HG03045 (cell line): ENCODE data around the gene CKB.

Experiments used
- ATAC-seq: cut with Tn5 transposase; IDR thresholded peaks from one replicate; pipeline ENCODE4 v1.9.1; 2021; ENCODE audit warnings: mild to moderate bottlenecking, moderate library complexity; ENCODE audit not compliant: unreplicated experiment

CKB gene

DNA sequence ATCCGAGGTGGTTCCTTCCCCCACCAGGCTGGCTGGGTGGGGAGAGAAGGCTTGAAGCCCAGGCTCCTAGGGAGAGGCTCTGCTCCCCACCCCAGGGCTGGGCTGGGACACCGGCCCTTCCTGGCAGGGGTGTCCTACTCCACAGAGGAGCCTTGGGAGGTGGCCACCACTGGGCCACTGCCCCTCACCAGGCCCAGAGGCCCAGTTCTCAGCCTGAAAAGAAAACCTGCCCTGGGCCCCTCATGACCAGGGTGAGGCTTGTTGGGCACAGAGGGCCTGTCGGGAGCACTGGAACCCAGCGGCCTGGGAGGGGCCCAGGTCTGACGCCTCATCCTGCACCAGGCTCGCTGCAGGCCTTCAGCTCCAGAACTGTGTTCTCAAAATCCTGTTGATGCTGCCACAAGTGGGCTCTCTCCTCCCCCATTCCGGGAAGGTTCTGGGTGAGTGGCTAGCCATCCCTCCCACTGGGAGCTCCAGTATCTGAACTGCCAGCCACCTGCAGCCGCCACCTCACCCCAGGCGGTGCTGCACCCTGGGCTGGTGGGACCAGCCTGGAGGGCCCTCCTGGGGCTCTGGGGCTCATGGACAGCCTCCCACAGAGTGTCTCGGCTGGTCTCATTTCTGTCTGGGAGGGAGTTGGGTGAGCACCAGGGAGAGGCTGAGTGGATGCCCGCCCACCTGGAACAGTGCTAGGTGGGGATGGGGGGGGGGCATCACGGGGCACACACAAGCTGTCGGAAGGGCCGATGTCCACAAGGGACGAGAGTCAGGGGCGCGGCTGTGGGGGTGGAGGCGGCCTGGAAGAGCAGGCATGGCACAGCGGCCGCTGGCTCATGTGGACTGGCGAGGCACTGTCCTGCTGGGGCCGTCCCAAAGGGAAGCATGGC is 28.1 kb upstream of the CKB start:
- ATAC-seq, result no peak

DNA sequence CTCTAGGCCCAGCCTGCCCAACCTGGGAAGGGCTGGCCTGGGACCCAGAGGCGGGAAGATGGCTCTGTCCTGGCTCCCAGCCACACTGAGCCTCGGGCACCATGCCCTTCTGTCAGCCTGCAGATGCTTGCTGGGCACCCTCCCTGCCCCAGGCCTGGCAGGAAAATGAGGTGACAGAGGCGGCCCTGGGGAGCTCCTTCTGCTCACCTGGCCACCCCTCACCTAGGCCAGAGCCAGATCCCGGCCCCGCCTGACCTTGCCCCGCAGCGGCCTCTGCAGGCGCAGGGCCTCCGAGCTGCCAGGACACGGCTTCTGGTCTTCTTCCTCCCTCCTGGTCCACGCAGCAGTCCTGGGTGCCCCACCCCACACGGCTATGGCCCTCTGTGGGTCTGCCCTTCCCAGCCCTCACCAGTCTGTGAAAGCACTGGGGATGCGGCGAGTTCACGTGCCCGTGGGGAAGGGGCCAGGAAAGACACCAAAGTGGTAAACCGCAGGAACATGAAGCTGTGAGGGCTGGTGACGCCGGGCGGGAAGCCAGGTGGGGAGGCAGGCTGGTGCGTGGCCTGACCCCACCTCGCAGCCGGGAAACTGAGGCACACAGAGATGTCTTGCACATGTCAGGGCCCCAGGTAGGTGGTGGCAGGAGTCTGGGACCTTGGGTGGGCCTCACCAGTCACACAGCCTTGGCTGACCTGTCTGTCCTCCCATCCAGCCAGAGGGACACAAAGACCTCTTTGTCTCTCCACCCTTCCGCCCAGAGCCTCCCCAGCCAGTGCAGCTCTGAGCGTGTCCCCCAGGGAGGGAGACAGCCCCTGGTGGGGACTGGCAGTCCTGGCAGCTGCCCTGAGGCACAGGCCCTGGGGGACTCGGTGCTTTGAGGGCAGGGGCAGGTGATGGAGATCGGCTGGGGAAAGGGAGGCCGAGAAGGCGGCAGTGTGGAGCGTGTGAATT is 27.0 kb upstream of the CKB start:
- ATAC-seq, result no peak

GRCh38 chr14:103548463-103549351 is 26.1 kb upstream of the CKB start:
- ATAC-seq, result no peak

GRCh38 chr14:103547941-103548462 is 25.4 kb upstream of the CKB start:
- no peak for ATAC-seq

DNA sequence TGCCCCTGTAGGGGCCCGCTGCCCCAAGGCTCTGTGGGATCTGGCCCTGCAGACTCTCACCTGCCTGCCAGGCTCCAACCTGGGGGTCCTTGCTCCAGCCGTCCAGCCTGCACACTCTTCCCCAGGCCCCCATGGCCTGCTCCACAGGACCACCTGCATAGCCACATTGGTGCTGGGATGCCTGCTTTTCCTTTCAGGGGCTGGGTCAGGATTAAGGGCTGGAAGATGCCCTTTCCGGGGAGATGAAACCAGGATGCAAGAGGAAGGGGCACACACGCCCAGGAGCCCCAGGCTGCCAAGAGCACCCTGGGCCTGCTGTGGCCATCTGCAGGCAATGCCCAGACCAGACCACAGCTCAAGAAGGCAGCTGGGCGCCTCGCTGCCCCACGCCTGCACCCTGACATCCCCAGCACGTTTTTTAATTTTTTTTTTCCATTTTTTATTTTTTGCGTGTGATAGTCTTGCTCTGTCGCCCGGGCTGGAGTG is 24.9 kb upstream of the CKB start:
- no peak for ATAC-seq

GRCh38 chr14:103546652-103547454 is 24.2 kb upstream of the CKB start:
- no peak for ATAC-seq

DNA sequence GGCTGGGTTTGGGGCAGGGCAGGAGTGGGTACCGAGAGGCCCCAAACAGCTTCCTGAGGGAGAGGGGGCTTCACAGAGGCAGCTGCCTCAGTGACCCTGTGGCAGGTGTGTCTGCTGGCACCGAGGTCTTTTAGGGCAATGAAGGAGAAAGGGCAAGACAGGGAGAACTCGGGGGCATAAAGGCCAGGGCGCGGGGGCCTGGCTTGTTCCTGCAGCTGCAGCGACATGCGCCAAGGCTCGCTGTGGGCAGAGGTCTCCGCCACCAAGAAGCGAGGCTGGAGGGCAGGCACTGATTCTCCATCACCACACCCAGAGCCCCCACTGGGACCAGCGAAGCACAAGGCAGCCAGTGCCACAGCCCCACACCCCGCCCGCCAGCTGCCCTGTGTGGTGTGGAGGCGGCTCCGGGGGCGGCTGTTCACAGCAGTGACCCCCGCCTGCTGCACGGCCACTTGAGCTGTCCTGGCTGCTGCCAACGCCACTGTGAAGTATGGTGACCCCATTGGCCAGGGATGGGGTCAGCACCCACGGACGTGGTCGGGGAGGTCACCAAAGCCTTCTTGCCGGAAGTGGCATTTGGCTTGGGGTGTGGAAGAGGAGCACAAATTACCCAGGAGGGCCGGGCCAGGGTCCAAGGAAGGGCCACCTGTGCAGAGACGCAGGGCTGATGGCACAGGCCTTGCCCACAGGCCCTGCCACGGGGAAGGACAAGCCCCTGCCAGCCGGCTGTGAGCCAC is 23.5 kb upstream of the CKB start:
- no peak for ATAC-seq

GRCh38 chr14:103545219-103545914 is 22.7 kb upstream of the CKB start:
- ATAC-seq, result no peak

DNA sequence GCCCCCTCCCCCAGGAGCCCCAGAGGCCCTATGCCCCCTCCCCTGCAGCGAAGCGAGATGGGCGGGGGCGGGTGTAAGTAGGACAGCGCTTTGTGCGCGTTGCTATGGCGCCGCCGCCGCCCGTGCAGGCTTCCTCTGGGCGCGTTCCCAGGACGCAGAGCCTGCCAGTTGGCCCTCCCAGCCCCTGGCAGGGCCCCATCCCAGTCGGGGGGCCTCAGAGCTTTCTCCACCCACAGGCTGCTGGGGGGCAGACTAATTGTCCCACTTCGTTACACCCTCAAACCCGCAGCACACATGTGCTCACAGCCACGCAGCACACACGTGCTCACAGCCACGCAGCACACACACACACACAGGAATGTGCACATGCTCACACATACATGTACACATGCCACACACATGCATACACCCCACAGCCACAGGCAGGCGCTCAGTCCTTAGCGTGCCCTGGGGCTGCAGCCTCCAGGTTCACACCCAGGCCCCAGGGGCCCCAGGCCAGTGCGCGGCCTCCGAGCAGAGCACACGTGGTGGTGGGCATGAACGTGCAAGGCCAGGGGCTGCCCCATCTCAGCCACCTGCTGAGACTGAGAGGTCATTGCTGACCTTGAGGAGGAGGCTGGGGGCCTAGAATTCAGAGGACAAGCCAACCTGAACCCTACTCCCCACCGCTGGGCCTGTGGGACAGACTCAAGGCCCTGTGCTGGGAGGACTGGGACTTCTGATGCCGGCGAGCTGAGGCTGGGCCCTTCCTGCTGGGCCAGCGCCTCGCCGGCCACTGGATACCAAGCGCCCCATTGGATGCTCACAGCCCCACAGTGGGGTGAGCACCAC is 22.0 kb upstream of the CKB start:
- no peak for ATAC-seq

GRCh38 chr14:103543721-103544387 is 21.2 kb upstream of the CKB start:
- ATAC-seq, result no peak

DNA sequence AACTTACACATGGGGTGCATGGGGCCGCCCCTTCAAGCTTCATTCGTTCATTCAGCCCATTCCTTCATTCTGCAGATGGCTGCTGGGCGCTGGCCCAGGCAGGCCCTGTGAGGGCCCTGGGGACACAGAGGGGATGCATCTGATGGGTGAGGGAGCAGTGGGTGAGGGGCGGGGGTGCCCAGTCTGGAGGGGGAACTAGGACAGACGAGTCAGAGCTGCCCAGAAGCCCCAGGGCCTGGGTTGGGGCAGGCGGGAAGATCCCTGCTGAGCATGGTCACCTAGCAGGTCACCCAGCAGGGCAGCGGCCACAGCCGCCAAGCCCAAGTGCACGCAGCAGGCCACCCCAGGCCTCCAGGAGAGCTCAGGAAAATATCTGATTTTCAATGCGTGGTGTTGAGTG is 20.5 kb upstream of the CKB start:
- ATAC-seq, result no peak

DNA sequence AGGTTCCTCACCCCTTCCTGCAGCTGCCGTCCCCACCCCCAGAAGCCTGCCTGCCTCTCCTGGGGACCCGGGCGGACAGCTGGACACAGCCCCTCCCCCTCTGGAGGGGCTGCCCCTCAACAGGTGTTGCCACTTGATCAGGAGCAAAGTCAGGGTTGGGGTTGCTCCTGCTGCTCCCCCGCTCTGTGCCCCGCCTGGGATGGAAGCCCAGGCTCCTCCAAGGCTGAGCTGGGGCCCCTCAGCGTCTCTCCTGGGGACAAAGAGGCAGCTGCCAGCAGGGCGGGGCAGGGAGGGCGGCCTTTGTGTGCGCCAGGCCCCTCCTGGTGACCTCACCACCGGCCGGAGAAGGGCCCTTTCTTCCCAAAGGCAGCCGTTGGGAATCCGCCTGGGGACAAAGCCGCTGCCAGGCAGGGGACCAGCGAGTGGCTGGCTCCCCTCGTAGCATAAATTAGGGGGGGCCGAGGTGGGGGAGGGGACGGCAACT is 20.0 kb upstream of the CKB start:
- ATAC-seq, result no peak

- ATAC-seq, result no peak
Measured at GRCh38 chr14:103541709-103542604, 19.3 kb upstream of the CKB start.

DNA sequence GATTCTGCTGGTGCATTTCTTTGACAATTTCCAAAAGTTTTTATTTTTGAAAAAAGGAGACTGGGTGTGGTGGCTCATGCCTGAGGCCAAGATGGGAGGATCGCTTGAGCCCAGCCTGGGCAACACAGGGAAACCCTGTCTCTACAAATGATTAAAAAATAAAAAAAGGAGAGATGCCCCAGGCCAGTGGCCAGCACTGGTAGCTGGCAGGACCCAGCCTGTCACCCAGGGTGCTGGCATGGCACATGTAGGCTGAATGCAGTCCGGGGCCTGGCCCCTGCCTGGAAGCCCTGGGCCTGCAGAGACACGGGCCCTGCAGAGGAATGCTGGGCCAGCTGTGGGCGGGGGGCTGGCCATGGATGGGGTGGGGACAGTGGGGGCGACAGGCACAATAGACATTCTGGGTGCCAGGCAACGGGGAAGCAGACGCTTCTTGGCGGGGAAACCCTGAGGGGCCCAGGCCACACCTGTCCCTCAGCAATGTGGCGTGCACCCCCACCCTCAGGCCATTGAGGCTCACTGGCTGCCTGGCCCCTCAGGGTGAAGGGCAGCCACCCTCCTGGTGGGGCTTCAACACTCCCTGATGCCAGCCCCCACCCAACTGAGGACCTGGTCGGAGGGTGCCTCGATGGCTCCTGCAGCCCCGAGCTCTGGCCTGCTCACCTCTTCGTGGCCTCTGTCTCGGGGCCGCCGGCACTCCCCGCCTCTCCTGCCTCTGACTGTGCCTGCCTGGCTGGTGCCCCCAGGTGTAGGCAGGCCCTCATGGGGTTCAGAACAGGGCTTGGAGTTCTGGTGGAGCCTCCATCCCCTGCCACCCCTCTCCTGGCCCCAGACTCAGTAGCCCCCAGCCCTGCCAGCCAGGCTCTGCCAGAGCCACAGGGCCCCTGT is 18.4 kb upstream of the CKB start:
- no peak for ATAC-seq
